ENCODE results near the gene KRT31.
"Not testable (repeated sequence)": the region's sequence is repeated elsewhere in the genome, so short reads cannot be mapped to it uniquely, and the experiment has no call there.

Gene KRT31

DNA sequence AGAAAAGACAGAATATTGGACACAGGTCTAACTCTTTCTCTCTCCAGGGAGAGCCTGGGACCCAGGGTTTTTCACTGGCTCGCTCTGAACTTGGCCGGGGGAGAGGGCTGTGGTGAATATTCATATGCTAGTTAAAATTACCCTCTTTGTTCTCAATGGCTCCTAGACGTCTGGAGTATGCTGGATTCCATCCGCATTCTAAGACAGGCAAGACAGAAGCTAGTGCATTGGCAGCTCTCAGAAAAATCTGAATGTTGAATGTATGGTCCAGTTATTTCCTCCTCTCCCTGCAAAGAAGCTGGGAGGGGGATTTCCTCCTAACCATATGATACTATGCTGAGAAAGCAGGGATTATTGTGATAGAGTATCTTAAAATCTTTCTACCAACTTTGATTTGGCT is 9.7 kb downstream of the KRT31 start:
- no peak for DNase-seq (ENCODE audit: low read depth)

DNA sequence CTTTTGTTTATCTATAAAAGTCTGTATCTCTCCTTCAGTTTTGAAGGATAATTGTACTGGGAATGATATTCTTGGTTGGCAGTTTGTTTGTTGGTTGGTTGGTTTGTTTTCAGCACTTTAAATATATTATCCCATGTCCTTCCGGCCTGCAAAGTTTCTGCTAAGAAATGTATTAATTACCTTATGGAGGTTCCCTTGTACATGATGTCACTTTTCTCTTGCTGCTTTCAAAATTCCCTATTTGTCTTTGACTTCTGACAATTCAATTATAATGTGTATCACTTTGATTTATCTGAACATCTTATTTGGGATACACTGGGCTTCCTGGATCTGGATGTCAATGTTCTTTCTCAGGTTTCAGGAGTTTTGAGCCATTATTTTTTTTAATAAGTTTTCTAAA is 11.2 kb downstream of the KRT31 start:
- DNase-seq (ENCODE audit: low read depth): no peak

DNA sequence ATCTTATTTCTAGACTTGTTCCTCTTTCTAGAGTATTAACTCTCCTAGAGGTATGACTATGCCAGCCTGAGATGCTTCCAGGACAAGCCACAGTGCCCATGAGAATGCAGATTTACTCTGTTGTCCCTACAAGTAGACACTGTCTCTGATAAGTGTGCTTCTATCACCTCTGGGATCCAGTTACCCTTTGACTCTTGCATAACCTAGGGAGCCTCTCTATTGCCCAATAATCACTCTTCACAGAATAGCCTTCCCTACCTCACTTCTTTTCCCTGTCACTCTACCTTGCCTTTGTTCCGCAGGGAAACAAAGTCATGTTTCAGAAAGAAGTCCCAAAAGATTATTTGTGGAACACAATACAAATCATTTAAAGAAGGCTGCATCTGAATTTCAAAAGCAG is 13.7 kb downstream of the KRT31 start:
- no peak for DNase-seq (ENCODE audit: low read depth)

DNA sequence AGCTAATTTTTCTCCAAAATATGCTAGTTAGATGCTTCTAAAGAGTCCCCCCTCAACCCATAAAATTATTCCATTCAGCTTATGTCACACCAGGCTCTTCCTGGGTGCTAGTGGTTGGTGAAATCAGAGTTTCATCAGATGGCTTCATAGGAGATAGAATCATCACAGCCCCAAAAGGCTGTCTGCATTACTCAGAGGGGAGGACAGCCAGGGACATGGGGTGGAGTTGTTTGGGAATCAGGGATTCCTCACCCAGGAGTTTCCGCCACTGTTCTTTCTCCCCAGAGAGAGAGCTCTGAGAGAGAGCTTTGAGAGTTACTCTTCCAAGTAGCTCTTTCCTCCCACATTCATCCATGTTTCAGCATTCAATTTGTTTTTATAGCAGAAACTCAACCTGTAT is 15.0 kb downstream of the KRT31 start:
- DNase-seq (ENCODE audit: low read depth): no peak

DNA sequence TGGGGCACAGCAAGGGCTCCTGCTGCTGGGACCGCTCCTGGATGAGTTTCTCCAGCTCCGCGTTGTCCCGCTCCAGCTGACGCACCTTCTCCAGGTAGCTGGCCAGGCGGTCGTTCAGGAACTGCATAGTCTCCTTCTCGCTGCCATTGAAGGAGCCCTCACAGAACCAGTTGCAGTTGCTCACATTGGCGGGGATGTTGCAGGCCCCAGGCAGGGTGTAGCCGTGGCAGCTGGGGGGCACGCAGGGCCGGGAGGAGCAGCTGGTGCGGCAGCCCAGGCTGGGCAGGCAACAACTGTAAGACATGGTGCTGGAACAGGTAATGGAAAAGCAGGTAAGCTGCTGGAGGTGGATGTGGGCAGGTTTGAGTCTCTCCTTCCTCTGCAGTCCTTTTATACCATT is 15.5 kb downstream of the KRT31 start, which contains the start of gene KRT34:
KRT34 (minus strand) TSS at position 364 of the 400 bp plus-strand sequence; CDS start at position 304, 60 bp downstream.
- not testable (repeated sequence) for DNase-seq (ENCODE audit: low read depth)

DNA sequence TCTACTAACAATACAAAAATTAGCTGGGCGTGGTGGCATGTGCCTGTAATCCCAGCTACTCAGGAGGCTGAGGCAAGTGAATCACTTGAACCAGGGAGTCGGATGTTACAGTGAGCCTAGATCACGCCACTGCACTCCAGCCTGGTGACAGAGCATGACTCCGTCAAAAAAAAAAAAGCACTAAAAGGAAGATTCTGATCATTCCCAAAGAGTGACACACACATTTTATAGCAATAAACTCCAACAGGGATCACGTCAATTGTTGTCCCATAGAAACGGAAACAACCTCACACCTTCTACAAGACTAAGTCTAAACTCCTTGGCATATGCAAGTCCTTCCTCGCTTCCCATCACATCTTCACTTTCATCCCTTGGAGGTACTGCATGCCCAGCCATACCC is 17.3 kb downstream of the KRT31 start:
- not testable (repeated sequence) for DNase-seq (ENCODE audit: low read depth)

DNA sequence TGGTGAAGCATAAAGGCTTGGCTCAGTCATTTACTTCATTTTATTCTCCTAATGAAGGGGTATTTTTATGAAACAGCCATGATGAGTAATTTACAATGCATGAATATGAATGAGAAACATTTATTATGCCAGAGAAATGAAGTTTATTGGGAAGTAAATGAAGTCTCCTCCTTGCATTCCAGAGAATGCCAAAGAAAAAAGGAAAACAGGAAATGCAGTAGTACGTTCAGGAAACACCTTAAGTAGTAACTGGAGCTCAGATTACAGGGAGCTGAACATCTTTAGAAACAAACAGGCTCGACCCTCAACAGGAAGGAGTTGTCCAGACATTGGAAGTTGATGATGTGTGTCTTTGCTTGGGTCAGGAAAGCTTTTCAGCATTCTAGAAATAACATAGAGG is 19.9 kb downstream of the KRT31 start:
- DNase-seq (ENCODE audit: low read depth): no peak

DNA sequence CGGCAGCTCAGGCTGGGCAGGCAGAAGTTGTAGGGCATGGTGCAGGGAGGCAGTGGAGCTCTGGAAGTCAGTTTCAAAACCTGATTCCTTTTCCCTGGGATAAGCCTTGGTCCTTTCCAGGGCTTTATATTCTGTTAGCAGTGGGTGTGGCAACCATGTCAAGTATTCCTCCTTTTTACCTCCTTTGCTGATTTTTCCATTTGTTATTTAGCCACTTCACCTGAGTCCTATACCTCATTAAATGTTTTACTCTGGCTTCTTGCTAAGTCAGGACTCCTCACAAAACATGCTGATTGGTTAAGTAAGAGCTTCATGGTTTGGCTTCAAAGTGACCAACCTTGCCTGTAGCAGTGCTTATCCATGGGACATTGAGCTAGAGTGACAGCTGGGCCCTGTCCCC is 27.7 kb downstream of the KRT31 start, which contains the start of gene KRT33B:
KRT33B (minus strand) TSS at position 101 of the 400 bp plus-strand sequence; CDS start at position 38, 63 bp downstream.
- no peak for DNase-seq (ENCODE audit: low read depth)

DNA sequence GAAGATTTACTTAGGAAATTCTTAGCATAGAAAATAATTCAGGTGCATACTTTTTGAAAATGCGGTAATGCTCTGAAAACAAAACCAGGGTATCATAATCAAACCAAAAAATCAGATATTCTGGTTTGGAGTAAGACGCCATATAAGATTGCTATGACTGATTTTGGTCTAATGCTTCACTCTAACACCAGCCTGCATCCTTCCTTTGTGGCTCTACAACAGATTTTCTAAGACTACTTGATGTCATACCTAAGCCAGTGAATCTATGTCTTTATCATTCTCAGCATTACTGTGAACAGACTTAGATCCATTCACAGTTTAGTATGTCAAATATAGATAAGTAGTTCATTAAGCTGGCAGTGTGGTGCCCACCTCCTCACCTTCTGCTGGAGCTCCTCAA is 28.4 kb downstream of the KRT31 start:
- DNase-seq (ENCODE audit: low read depth): no peak

DNA sequence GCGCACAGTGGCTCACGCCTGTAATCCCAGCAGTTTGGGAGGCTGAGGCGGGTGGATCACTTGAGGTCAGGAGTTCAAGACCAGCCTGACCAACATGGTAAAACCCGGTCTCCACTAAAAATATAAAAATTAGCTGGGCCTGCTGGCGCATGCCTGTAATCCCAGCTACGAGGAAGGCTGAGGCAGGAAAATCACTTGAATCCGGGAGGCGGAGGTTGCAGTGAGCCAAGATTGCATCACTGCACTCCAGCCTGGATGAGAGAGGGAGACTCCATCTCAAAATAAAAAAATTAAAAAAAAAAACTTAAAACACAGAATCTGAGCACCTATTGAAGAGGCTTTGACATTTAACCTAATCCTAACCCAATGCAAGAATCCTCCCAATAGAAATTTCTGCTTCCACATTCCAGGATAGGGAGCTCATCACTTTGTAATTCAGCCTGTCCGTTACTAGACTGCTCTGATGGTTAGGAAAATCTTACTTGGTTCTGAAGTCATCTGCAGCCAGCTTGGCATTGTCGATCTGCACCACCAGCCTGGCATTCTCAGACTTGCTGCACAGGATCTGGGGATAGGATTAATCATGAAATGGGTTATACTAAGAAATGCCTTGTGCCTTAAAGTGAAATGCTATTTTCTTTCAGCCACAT is 29.9 kb downstream of the KRT31 start:
- no peak for DNase-seq (ENCODE audit: low read depth)

DNA sequence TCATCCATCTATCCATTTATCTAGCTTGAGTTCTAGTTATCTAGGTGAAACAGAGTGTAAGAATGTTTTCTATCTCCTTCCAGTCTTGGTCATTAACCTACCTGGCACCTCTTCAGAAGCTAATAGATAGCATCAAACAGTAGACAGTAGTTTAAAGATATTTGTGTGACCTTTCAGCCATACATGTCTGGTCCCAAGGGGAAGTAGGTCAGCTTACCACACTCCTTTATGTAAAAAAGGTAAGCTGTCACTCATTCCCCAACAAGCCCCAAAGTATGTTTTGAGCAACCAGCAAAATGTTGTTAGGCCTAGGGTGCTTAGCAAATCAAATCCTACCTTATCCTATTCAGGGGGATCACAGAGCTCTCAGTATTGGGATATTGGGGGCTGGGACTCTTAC is 31.3 kb downstream of the KRT31 start:
- no peak for DNase-seq (ENCODE audit: low read depth)

DNA sequence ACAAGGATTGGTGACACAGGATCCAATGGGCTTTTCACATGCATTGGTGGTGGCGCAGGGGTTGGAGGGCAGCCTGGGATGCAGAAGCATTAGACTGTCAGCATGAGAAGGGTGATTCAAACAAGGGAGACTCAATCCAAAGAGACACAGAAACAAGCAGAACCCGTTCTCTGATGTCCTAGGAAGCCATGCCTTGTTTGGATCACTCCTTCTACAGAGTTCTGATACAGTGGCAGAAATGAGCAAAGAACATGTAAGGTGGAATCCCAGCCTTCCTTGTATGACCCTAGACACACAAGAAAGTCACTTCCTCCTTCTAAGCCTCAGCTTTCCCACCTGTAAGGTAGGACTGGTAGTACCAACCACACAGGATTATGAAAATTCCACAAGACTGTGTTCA is 33.5 kb downstream of the KRT31 start:
- DNase-seq (ENCODE audit: low read depth): no peak

DNA sequence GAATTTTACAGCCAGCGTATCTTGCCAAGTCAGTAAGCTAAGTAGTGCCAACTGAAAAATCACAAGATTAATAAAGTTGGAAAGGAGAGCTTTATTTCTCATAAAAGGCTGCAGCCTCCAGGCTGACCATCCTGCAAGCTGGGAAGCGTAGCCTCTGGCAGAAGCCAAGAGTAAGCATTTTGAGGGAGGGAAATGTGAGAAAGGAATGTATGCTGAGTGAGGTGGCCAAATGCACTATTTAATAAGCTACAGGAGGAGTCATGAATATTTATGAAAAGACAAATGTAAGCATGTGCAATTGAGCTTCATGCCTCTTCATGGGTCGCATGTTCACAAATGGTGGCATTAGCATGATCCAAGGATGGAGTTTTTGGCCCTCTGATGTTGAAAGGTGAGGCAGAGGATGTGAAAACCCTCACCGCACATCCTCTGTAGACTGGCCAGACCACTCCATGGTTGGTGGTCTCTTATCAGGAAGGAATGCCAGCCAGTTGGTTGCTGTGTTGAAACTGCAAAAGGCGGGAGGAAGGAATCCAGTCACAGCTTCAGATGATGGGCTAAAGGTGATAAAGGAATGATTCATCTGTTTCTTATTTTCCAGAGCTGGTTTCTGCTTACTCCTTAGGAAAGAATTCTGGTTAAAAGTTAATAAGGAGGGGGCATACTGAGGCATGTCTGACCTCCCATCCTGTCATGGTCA is 37.0 kb downstream of the KRT31 start:
- no peak for DNase-seq (ENCODE audit: low read depth)

DNA sequence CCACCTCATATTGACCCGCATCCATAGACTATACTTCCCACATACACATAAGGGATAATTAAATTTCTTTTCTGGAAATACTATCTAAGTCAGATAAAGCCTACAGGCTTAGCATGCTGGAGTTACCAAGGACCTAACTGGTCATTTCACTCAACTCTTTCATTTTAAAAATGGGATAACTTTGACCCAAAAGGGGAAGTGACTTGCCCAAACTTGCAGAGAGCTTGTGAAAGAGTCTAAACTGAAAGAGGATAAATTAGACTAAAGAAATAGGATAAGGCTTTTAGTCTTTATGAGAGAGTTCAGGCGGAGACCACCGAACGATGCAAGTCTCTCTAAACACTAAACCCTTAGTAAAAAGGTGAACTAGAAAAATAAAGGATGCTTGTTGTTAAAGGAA is 42.9 kb downstream of the KRT31 start:
- no peak for DNase-seq (ENCODE audit: low read depth)

DNA sequence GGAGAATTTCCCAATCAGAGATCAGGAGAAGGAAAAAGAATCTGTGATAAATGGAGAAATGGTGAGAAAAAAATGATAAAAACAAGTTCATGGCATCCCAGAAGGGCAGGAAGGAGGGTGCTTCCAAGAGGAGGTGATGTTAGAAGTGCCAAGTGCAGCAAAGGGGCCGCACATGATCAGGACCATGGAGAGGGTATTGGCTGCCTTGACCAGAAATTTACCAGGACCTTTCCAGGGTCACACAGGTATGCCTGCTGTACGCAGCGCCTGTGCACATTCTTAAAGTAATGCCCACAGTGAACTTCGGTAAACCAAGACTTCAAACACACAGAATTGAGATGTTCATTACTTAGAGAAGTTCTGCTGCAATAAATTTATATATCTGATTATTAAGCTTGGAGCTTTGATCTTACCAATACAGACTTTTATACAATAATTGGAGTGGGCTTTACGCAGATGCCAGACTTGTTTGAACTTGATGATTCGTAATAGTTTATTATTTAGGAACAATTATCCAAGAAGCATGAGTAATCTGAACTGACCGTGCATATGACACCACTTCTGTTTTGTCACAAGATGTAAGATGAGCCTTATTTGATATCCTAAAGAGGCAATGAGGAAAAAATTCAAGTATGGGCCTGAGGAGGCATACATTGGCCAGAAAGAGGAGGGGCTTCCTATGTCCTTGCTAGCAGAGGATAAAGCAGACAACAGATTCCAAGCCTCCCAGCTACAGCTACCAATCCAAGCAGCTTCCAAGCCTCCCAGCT is 44.6 kb downstream of the KRT31 start:
- no peak for DNase-seq (ENCODE audit: low read depth)

DNA sequence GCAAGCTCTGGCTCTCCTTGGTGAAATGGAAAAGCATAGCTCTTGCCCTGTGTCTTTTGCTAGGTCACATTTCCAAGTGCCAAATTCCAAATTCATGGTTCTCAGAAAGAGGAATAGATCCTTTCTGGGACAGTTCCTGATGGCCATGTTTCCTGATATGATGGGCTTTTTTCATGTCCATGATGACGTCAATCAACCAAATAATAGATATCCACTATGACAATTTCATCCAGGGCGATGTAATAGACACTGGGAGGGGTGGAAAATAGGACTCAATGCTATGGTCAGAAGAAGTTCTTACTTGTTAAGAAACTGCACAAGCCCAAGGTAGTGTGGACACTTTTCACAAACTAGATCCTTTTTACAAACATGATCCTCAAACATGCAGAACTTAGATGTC is 46.2 kb downstream of the KRT31 start:
- DNase-seq (ENCODE audit: low read depth): no peak

DNA sequence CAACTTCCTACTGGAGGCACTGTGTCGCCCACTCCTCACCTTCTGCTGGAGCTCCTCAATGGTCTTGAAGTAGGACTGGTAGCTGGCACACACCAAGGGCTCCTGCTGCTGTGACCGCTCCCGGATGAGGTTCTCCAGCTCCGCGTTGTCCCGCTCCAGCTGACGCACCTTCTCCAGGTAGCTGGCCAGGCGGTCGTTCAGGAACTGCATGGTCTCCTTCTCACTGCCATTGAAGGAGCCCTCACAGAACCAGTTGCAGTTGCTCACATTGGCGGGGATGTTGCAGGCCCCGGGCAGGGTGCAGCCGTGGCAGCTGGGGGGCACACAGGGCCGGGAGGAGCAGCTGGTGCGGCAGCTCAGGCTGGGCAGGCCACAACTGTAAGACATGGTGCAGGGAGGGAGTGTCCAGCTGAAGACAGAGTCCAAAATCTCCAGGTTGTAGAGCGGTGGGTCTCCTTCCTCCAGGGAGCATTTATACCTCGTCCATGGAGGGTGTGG is 47.0 kb downstream of the KRT31 start, which contains the start of gene KRT33A:
KRT33A (minus strand) TSS at position 448 of the 498 bp plus-strand sequence; CDS start at position 387, 61 bp downstream.
- not testable (repeated sequence) for DNase-seq (ENCODE audit: low read depth)

DNA sequence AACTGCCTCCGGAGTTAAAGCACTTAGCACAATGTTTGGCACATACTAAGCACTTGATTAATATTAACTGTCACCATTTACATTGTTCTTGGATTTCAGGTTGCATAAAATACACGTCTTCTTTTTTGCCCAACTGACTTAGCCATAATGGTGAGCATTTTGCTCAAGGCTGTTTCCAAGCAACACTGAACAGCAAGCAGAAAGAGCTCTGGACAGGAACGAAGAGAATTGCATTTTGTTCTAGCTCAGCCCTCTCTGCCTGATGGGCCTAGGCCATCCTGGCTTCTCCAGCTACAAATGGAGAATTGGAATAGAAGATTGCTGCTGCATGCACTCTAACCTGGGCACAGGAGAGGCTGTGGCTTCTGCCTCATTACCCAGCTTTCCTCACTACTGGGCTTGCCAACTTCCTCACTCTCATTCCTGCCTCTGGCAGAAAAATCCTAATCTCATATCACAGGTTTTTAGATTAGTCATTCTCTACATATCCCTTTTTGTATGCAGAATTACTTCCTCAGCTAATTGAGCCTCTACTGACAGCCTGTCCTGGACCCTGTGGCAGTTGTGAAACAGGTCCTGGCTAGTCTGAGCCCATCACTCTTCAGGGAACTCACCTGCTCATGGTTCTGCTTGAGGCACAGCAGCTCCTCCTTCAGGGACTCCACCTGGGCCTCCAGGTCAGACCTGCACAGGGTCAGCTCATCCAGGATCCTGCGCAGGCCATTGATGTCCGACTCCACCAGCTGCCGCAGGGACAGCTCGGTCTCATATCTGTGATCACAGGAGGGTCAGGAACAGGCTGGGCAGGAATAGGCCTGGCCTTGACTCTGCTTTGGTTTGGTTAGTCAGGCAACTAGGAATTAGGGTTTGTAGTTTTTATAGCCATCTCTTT is 49.3 kb downstream of the KRT31 start:
- no peak for DNase-seq (ENCODE audit: low read depth)

DNA sequence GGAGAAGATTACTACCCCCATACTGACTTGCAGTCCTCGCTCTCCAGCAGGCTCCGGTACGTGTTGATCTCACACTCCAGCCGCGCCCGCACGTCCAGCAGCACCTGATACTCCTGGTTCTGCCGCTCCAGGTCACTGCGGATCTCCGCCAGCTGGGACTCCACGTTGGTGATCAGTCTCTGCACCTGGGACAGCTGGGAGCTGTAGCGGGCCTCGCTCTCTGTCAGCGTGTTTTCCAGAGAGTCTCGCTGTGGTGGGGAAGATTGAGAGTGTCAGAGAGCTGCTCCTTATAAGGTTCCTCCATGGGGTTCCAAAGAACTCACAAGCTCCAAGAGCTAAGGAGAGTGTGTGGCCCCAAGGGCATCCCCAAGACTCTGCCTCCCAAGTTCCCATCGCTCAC is 51.0 kb downstream of the KRT31 start:
- DNase-seq (ENCODE audit: low read depth): not testable (repeated sequence)

DNA sequence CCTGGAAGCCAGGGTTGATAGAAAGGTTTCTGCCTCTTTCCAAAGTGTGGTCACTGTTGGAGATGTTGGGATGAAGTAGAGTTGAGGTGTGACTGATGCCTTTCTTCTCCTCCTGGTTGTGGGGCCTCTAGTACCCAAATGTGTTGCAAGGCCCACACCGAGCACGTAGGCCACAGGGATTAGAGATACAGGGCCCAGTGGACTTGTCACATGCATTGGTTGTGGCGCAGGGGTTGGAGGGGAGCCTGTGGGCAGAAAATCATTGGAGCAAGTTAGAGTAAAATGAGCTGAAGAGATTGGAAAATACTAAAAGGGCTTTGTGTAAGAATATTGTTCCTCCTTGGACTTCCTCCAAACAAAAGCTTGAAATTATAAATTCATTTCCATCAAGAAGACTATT is 51.4 kb downstream of the KRT31 start:
- no peak for DNase-seq (ENCODE audit: low read depth)

All from activated T-cell treated with anti-CD3 and anti-CD28 coated beads for 1 hour (primary cell).